ENCODE results near the gene RPP25L.

RPP25L gene

DNA sequence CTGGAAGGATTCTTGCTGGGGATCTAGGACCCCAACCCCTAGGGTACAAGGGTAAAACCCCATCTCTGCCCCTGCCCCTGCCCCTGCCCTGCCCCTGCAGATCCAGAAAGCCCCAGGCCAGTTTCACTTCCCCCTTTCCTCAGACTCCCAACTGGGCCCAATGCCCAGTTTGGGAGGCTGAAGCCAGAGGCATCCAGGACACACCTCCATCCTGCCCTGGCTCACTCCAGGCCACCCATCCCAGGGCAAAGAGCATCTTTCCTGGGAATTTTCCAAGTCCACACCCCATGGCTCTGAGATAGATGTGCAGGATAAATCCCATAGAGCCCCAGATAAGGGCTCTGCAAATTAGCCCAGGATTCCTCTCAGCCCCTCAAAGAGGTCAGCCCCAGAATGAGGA lies 39.8 kb downstream of the RPP25L start:
- DNase-seq = no peak

DNA sequence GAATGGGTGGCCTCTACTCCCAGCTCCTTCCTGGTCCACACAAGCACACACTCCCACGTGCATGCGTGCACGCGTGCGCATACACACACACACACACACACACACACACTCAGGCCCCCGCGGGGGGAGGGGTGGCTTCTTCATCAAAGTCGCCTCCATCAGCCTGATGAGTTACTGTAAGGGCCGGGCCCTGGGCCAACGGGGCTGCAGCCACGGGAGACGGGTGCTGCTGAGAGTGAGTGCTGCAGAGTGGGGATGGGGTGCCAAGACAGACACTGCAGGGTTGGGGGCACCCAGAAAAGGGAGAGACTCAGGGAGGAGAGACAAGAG lies 40.5 kb downstream of the RPP25L start:
- DNase-seq = peak in 3 of 58 donors; percentile 5 to 15 (median 14)

DNA sequence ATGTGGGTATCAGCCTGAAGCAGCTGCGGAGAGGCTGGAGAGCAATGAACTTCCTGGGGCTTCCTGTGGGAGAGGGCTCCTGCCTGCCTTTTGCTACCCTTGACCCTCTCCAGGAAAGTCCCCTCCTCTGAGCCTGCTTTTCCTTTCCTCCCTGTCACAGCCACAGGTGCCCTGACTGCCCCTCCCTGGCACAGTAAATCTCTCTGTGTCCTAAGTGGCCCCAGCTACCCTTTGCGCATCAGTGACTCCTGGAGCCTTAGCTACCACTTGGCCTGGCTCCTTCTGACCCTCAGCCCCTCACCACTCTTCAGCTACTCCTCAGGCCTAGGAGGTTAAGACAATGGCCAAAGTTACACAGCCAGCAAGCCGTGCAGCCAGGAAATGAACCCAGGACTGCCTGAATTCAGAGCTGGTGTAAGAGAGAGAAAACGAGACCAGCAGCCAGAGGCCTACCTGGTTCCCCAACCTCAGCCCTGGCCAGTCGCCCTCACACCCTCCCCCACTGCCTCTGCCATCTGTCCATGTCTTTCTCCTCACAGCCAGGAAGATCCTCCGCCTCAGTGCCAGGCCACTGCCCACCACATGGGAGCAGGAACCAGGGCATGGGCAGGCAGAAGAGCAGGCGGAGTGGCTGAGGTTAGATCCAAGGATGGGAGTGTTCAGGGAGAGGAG lies 41.0 kb downstream of the RPP25L start:
- DNase-seq = no peak

DNA sequence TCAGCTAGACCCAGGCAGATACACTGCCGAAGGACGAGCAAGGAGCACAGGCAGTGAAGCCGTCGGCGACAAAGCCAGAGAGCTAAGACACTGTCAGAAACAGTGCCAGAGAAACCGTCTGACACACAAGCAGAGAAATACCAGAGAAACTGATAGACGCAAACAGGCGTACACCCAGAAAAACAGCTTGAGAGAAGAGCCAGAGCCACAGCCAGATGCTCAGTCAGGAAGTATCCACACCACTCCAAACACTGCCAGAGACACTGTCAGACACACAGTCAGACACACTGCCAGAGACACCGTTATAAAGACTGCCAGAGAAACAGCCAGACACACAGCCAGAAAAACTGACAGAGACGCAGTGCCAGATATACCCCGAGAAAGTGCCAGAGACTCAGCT lies 41.5 kb downstream of the RPP25L start:
- DNase-seq = peak in 12 of 58 donors; percentile 3 to 42 (median 20)

DNA sequence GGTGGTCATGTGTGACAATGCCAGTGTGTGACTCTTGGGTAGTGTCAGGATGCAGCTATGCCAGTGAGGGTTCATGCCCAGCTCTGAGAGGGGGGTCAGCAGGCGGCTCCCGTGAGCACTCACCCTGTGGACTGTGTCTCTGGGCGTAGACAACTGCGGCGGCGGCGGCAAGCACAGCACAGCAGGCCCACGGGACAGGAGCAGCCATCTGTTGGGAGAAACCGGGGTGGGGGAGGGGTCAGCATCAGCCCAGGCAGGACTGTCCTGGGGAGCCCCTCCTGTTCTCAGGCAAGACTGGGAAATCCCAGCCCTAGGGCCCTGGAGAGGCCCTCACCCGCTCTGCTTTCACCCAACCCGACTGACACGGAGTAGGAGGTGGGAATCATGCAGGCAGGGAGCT lies 43.1 kb downstream of the RPP25L start:
- DNase-seq = no peak

DNA sequence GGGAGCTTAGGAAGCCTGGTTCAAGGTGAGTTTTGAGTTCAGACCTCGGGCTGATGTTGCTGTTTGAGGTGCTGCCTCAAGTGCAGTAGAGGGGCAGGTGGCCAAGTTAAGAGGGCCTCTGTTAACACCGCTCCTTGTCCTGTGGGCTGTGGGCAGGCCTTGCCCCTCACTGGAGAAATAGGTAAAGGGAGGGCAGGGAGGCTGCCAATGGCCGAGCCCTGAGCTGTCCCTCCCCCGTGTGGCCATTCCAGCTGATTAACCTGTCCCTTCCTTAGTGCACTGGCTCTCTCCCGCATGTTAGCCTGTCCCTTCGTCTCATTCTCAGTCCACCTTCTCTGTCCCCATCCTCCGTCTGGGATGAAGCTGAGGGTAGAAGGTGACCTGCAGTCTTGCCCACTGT lies 43.8 kb downstream of the RPP25L start:
- DNase-seq = no peak

DNA sequence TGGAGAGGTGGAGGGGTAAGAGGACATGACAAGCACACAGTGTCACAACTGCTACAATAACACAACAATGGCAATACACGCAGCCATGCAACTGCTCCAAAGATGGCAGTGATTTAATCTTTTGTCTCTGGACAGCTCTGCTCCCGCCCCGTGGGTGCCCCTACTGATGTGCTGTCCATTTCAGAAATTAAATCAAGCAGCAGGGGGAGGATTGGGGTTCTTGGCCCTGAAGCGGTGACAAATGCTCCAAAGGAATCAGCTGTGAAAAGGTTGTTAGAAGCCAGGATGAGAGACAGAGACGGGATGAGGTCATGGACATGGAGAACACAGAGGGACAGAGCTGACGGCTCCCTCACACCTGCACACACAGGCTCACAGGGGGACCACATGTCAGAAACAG lies 44.9 kb downstream of the RPP25L start:
- no peak for DNase-seq

DNA sequence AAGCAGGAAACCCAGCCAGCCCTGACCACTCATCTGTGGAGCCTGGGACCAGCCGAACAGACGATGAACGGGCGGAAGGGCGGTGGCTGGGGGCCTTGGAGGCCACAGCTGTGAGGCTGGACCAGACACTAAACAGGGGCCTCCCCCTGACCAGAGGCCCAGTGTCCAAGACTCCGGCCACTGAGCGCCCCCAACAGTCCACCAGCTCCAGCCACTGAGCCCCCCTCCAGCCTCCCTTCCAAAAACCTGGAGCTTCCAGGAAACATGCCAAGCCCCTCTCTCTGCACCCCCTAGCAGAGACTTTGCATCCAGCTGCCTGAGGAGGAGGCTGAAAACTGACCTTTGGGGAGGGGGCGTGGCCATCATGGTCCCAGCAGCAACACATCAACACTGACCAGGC lies 45.6 kb downstream of the RPP25L start:
- no peak for DNase-seq

DNA sequence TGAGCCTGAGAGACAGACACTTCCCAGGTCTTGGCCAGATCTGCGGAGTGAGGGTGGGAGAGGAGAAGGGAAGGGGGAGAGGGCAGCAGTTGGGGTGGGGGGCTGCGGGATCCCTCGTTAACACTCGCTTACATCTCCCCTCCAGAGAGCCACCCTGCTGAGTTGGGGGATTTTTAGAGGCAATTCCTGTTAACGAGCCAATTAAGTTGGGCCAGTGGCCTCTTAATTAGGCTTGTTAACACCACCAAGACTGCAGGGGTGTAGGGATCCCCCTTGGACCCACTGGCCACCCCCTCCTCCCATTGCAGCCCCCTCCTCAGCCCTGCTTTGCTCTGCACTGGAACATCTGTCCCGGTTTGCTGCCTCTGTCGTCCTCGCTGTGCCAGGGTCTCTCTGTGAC lies 46.0 kb downstream of the RPP25L start:
- no peak for DNase-seq

DNA sequence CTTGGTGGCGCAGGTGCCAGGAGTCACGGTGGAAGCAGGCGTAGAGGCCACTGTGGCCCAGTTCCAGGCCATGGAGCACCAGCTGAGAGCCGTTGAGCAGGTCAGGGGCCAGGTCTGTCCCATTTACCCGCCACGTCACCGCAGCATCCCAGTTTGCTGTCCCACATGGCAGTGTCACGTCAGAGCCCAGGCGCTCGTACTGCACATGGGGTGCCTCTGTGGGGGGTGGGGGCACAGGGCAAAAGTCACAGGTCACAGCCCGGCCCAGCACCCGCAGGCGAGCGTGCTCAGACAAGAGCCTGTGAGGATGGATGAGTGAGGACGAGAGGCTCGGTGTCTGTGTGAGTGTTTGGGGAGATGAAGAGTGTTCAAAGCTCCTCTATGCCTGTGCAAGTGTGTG lies 47.3 kb downstream of the RPP25L start:
- DNase-seq = no peak

DNA sequence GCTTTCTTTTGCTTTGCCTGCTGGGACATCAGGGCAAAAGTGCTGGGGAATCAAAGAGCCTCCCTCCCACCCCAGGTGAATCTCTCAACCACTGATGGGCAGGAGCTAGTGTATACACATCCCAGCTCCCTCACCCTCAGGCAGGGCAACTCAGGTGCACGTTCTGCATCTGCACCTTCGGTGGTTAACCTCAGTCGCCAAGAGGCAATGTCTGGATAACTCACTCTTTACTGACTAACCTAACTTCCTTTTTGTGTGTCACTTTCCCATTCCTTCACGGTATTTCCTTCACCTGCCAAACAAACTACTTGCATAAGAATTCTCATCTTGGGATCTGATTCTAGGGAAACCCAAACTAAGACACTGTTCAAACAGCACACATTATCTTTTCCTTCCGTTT lies 48.6 kb downstream of the RPP25L start:
- DNase-seq = no peak

DNA sequence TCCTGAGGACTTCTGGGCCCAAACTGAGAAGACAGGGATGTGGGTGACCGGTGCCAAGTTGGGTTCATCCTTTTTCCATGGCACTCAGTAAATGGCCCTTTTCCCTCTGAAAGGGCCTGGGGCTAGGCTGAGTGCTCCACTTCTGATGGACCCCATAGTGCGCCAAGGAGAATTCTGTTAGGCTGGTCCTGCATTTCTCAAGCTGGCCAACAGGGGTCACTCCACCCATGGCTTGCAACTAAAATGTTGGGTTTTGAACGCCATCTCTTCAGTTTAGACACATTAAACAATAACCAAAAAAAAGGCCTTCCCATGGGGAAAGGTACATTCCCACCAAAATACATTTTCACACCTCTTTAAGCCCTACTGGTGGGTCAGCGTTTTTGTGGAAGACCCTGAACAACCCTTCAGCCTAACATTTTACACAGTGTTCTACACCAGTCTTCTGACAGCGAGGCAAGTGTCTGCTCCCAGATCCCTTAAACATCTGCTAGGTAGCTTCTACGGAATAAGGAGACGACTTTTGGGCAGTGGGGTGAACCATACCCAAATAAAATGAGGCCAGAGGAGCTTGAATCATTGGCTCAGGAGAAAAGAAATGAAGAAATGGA lies 49.7 kb downstream of the RPP25L start:
- no peak for DNase-seq

DNA sequence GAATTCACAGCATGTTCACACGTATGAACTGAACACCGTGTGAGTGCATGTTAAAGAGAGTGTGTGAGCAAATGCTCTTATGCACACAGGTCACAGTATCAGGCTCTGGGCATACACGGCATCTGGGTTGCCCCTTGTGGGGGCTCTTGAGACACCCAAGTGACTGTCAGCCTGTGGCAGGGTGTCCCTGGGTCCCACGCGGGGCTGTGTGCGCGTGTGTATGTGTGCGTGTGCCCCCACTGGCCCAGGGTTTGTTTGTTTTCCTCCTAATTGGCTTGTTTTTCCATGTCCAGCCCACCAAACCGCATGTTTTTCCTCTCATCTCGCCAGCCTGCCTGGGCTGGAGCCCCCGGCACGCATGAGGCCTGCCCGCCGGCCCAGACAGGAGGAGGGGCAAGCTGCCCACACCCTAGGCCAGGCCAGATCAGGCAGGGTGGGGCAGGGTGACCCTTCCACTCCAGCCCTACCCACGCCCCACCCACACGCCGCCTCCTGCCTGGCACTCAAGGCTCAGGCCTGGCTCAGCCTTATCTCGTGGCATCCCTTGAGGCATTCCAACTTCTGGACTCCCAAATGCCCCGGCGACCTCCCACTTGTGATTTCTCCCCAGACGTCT lies 51.2 kb downstream of the RPP25L start:
- DNase-seq = no peak

All from anterior cingulate cortex (tissue), 58 donors.